Neural cell (in vitro differentiated cells): ENCODE data around the gene UBQLN2. TPM values are rescaled to one million over a fixed set of nuclear protein-coding genes. Genes with fewer than 3 reads are reported as not detected.
"Not testable (repeated sequence)": the region's sequence is repeated elsewhere in the genome, so short reads cannot be mapped to it uniquely, and the experiment has no call there.

ENCODE experiments used
- H2AFZ ChIP-seq: fragments of 200-600, 300-800 bp; sonication (generic), shearing (Covaris generic); 2 replicates; pipeline ENCODE4 v1.6.0; 2014; ENCODE audit warnings: low read depth, mild to moderate bottlenecking, antibody characterized with exemption, low read length, moderate library complexity
- H3F3A ChIP-seq: fragments of 200-600 bp; shearing (Covaris generic); 2 replicates; pipeline ENCODE4 v1.6.1; 2016; ENCODE audit warnings: mild to moderate bottlenecking, moderate library complexity, mixed read lengths, antibody characterized with exemption, low read length; ENCODE audit not compliant: insufficient read depth, poor library complexity, severe bottlenecking
- H3K27ac ChIP-seq: fragments of 200-600, 300-800 bp; sonication (generic), shearing (Covaris generic); 2 replicates; pipeline ENCODE4 v1.5.1; 2014; ENCODE audit warnings: mild to moderate bottlenecking, low read length, moderate library complexity
- H3K27me3 ChIP-seq: fragments of 300-800, 200-600 bp; sonication (generic), shearing (Covaris generic); 2 replicates; pipeline ENCODE4 v1.6.0; 2014; ENCODE audit warnings: mild to moderate bottlenecking, low read depth, low read length, moderate library complexity; ENCODE audit not compliant: insufficient read depth
- H3K36me3 ChIP-seq: fragments of 300-800, 200-600 bp; sonication (generic), shearing (Covaris generic); 2 replicates; pipeline ENCODE4 v1.5.1; 2014; ENCODE audit warnings: mild to moderate bottlenecking, antibody characterized with exemption, low read length, moderate library complexity; ENCODE audit not compliant: insufficient read depth
- H3K4me2 ChIP-seq: fragments of 300-800, 200-600 bp; sonication (generic), shearing (Covaris generic); 2 replicates; pipeline ENCODE4 v1.6.0; 2014; ENCODE audit warnings: mild to moderate bottlenecking, low read length
- H3K4me3 ChIP-seq: fragments of 300-800, 200-600 bp; sonication (generic), shearing (Covaris generic); 2 replicates; pipeline ENCODE4 v1.5.1; 2014; ENCODE audit warnings: mild to moderate bottlenecking, low read length, moderate library complexity
- H3K79me2 ChIP-seq: fragments of 200-600 bp; shearing (Covaris generic); replicated peaks from 2 replicates; pipeline ENCODE4 v1.6.0; 2014; ENCODE audit warnings: mild to moderate bottlenecking, low read length, moderate library complexity; ENCODE audit not compliant: insufficient read depth
- H3K9ac ChIP-seq: fragments of 300-800, 200-600 bp; sonication (generic), shearing (Covaris generic); 2 replicates; pipeline ENCODE4 v1.6.1; 2016; ENCODE audit warnings: mild to moderate bottlenecking, low read length, mixed read lengths
- H3K9me2 ChIP-seq: fragments of 200-600 bp; shearing (Covaris generic); 2 replicates; pipeline ENCODE4 v1.6.1; 2016; ENCODE audit warnings: mild to moderate bottlenecking, low read length, mixed read lengths; ENCODE audit not compliant: insufficient read depth
- H3K9me3 ChIP-seq: fragments of 200-600, 300-800 bp; sonication (generic), shearing (Covaris generic); 2 replicates; pipeline ENCODE4 v1.6.1; 2016; ENCODE audit warnings: mild to moderate bottlenecking, mixed run types, low read length, moderate library complexity, mixed read lengths
- H4K20me1 ChIP-seq: fragments of 200-600 bp; shearing (Covaris generic); 2 replicates; pipeline ENCODE4 v1.6.1; 2016; ENCODE audit warnings: mild to moderate bottlenecking, mixed run types; ENCODE audit not compliant: insufficient read depth
- CTCF ChIP-seq: fragments of 450-650 bp; IDR thresholded peaks from 2 replicates; pipeline ENCODE4 v1.5.1; 2014; ENCODE audit warnings: antibody characterized with exemption, mild to moderate bottlenecking, moderate library complexity; ENCODE audit not compliant: poor library complexity, severe bottlenecking
- EP300 ChIP-seq: fragments of 450-650 bp; conservative IDR thresholded peaks from 2 replicates; pipeline ENCODE4 v1.6.1; 2014; ENCODE audit warnings: antibody characterized with exemption, mild to moderate bottlenecking, moderate library complexity; ENCODE audit not compliant: poor library complexity, severe bottlenecking
- EZH2 ChIP-seq: fragments of 200-600, 300-800 bp; shearing (Covaris generic), sonication (generic); IDR thresholded peaks from 2 replicates; pipeline ENCODE4 v1.6.1; 2014; ENCODE audit warnings: antibody characterized with exemption, low read length, borderline replicate concordance, mild to moderate bottlenecking; ENCODE audit not compliant: insufficient read depth, poor library complexity, severe bottlenecking
- MXI1 ChIP-seq: fragments of 450-650 bp; conservative IDR thresholded peaks from 2 replicates; pipeline ENCODE4 v1.6.1; 2014; ENCODE audit warnings: antibody characterized with exemption, mild to moderate bottlenecking; ENCODE audit not compliant: poor library complexity, severe bottlenecking
- POLR2AphosphoS5 ChIP-seq: IDR thresholded peaks from 2 replicates; pipeline ENCODE4 v1.6.1; 2012
- RAD21 ChIP-seq: fragments of 450-650 bp; conservative IDR thresholded peaks from 2 replicates; pipeline ENCODE4 v1.6.1; 2014; ENCODE audit warnings: antibody characterized with exemption, mild to moderate bottlenecking, moderate library complexity
- REST ChIP-seq: IDR thresholded peaks from 2 replicates; pipeline ENCODE4 v1.6.1; 2012; ENCODE audit warnings: borderline replicate concordance
- SMC3 ChIP-seq: fragments of 450-650 bp; conservative IDR thresholded peaks from 2 replicates; pipeline ENCODE4 v1.6.1; 2014; ENCODE audit warnings: antibody characterized with exemption, mild to moderate bottlenecking, moderate library complexity; ENCODE audit not compliant: poor library complexity
- polyA plus RNA-seq: library from polyadenylated mRNA; depleted of rRNA; stranded (reverse); fragments of >200 nt; gene quantifications from 2 replicates; pipeline ENCODE4 v1.2.3, GENCODE V29; 2014

UBQLN2 gene
- polyA plus RNA-seq, 1 donor from 2014 or later, result 16.6 TPM

- Histone ChIP-seq H3K9me2 (no peaks in the 10 kb centered on the region), H3K27me3 (no peaks in the 10 kb centered on the region), H3K27ac (no peak overlapping the region), H3K9me3 (no peaks in the 10 kb centered on the region), H3F3A (no peaks in the 10 kb centered on the region), H3K36me3 (no peaks in the 10 kb centered on the region), H4K20me1 (no peaks in the 10 kb centered on the region), H3K4me3 (no peak overlapping the region), H3K9ac (no peak overlapping the region), H2AFZ (no peak overlapping the region), H3K4me2 (no peak overlapping the region), H3K79me2 (no peaks in the 10 kb centered on the region)
- TF ChIP-seq POLR2AphosphoS5 (no peak), SMC3 (no peak), EP300 (no peak), MXI1 (no peak), EZH2 (no peak), REST (no peak), RAD21 (no peak), CTCF (no peak)
Observed at GRCh38 chrX:56588397-56589188, 25.2 kb downstream of the UBQLN2 start.

GRCh38 chrX:56591830-56592229, 28.4 kb downstream of the UBQLN2 start:
- not testable (repeated sequence) for H3K9ac ChIP-seq, H3K27ac ChIP-seq, H4K20me1 ChIP-seq, H3K4me2 ChIP-seq, H3F3A ChIP-seq, H3K4me3 ChIP-seq, H3K9me3 ChIP-seq, H2AFZ ChIP-seq, H3K79me2 ChIP-seq, H3K27me3 ChIP-seq, H3K36me3 ChIP-seq, H3K9me2 ChIP-seq

GRCh38 chrX:56600141-56600540, 36.7 kb downstream of the UBQLN2 start:
- Histone ChIP-seq H3F3A (no peaks in the 10 kb centered on the region), H3K9me2 (no peaks in the 10 kb centered on the region), H4K20me1 (no peaks in the 10 kb centered on the region), H3K27ac (no peak overlapping the region), H3K9me3 (no peaks in the 10 kb centered on the region), H2AFZ (no peak overlapping the region), H3K4me2 (no peak overlapping the region), H3K9ac (no peak overlapping the region), H3K27me3 (no peaks in the 10 kb centered on the region), H3K36me3 (no peaks in the 10 kb centered on the region), H3K4me3 (no peak overlapping the region), H3K79me2 (no peaks in the 10 kb centered on the region)
- TF ChIP-seq RAD21, result no peak
- no peak for TF ChIP-seq SMC3
- no peak for TF ChIP-seq MXI1
